ENCODE results near the gene LRRC53. TPM values are rescaled to one million over a fixed set of nuclear protein-coding genes. Genes with fewer than 3 reads are reported as not detected.

LRRC53 gene
- total and polyA plus RNA-seq, 5 donors = not detected

- intact Hi-C loops (cut with DNase I) = no loop called here
These were observed 82.0 kb downstream of the LRRC53 start for GRCh38 chr1:74430342-74430934.

GRCh38 chr1:74429580-74429979 is 82.8 kb downstream of the LRRC53 start:
- no peak for DNase-seq
- intact Hi-C loops (cut with DNase I) = no loop called here
- Histone ChIP-seq H3K4me3 (ENCODE audit: low read length) (no peak overlapping the region), H3K4me1 (ENCODE audit: control insufficient read depth, insufficient read depth, low read length) (peaks cover 4% of the 10 kb centered on the region), H3K9me3 (ENCODE audit: control insufficient read depth, low read length) (no peaks in the 10 kb centered on the region), H3K27me3 (ENCODE audit: control insufficient read depth, insufficient read depth) (no peaks in the 10 kb centered on the region), H3K27ac (ENCODE audit: low read length) (no peak overlapping the region)
- ATAC-seq = no peak
- 72% methylated on average over 3 of the region's 3 CpGs for WGBS

More at GRCh38 chr1:74430342-74430934, 82.0 kb downstream of the LRRC53 start:
- Histone ChIP-seq H3K27ac (ENCODE audit: low read length) (no peak overlapping the region), H3K4me1 (ENCODE audit: control insufficient read depth, insufficient read depth, low read length) (peaks cover 4% of the 10 kb centered on the region), H3K27me3 (ENCODE audit: control insufficient read depth, insufficient read depth) (no peaks in the 10 kb centered on the region), H3K9me3 (ENCODE audit: control insufficient read depth, low read length) (no peaks in the 10 kb centered on the region), H3K4me3 (ENCODE audit: low read length) (no peak overlapping the region)
- ATAC-seq (no peak), DNase-seq (no peak)
- WGBS = 46% methylated on average over 4 of the region's 4 CpGs

- no peak for DNase-seq
- Histone ChIP-seq H3K4me3 (ENCODE audit: low read length) (no peak overlapping the region), H3K27ac (ENCODE audit: low read length) (no peak overlapping the region), H3K9me3 (ENCODE audit: control insufficient read depth, low read length) (no peaks in the 10 kb centered on the region), H3K4me1 (ENCODE audit: control insufficient read depth, insufficient read depth, low read length) (peaks cover 4% of the 10 kb centered on the region), H3K27me3 (ENCODE audit: control insufficient read depth, insufficient read depth) (no peaks in the 10 kb centered on the region)
- ATAC-seq = no peak
- WGBS = 74% methylated on average over 1 of the region's 1 CpG
- intact Hi-C loops (cut with DNase I) = no loop called here
These were observed 84.7 kb downstream of the LRRC53 start for GRCh38 chr1:74427681-74428080.

- ATAC-seq (peak in 1 of 2 donors; percentile 22), DNase-seq (no peak)
- H3K4me3 ChIP-seq (ENCODE audit: low read length) = no peak overlapping the region
- H3K27ac ChIP-seq (ENCODE audit: low read length) = peak overlapping the region; percentile 75
- H3K27me3 ChIP-seq (ENCODE audit: control insufficient read depth, insufficient read depth) = no peaks in the 10 kb centered on the region
- WGBS = 35% methylated on average over 7 of the region's 7 CpGs
- H3K4me1 ChIP-seq (ENCODE audit: control insufficient read depth, insufficient read depth, low read length) = peaks cover 5% of the 10 kb centered on the region
- intact Hi-C loops (cut with DNase I) = no loop called here
- no peaks in the 10 kb centered on the region for H3K9me3 ChIP-seq (ENCODE audit: control insufficient read depth, low read length)
These were observed 86.0 kb downstream of the LRRC53 start for GRCh38 chr1:74426208-74426937.

- peaks cover 5% of the 10 kb centered on the region for H3K4me1 ChIP-seq (ENCODE audit: control insufficient read depth, insufficient read depth, low read length)
- ATAC-seq (peak; percentile 33 to 71), DNase-seq (no peak)
- no peaks in the 10 kb centered on the region for H3K9me3 ChIP-seq (ENCODE audit: control insufficient read depth, low read length)
- H3K27me3 ChIP-seq (ENCODE audit: control insufficient read depth, insufficient read depth) = no peaks in the 10 kb centered on the region
- intact Hi-C loops (cut with DNase I) = no loop called here
- 59% methylated on average over 6 of the region's 6 CpGs for WGBS
- H3K4me3 ChIP-seq (ENCODE audit: low read length) = no peak overlapping the region
- no peak overlapping the region for H3K27ac ChIP-seq (ENCODE audit: low read length)
These were observed 86.7 kb downstream of the LRRC53 start for GRCh38 chr1:74425676-74426075.

GRCh38 chr1:74423471-74423870 is 88.9 kb downstream of the LRRC53 start:
- no peak overlapping the region for H3K27ac ChIP-seq (ENCODE audit: low read length)
- no peaks in the 10 kb centered on the region for H3K27me3 ChIP-seq (ENCODE audit: control insufficient read depth, insufficient read depth)
- H3K9me3 ChIP-seq (ENCODE audit: control insufficient read depth, low read length) = no peaks in the 10 kb centered on the region
- 88% methylated on average over 2 of the region's 2 CpGs for WGBS
- peaks cover 5% of the 10 kb centered on the region for H3K4me1 ChIP-seq (ENCODE audit: control insufficient read depth, insufficient read depth, low read length)
- no peak overlapping the region for H3K4me3 ChIP-seq (ENCODE audit: low read length)
- no peak for DNase-seq
- intact Hi-C loops (cut with DNase I) = no loop called here
- no peak for ATAC-seq

- 64% methylated on average over 4 of the region's 4 CpGs for WGBS
- DNase-seq (no peak), ATAC-seq (no peak)
- intact Hi-C loops (cut with DNase I) = no loop called here
- Histone ChIP-seq H3K4me3 (ENCODE audit: low read length) (no peak overlapping the region), H3K9me3 (ENCODE audit: control insufficient read depth, low read length) (no peaks in the 10 kb centered on the region), H3K27ac (ENCODE audit: low read length) (no peak overlapping the region), H3K4me1 (ENCODE audit: control insufficient read depth, insufficient read depth, low read length) (peaks cover 5% of the 10 kb centered on the region), H3K27me3 (ENCODE audit: control insufficient read depth, insufficient read depth) (no peaks in the 10 kb centered on the region)
These were observed 89.8 kb downstream of the LRRC53 start for GRCh38 chr1:74422421-74423292.

- DNase-seq (no peak), ATAC-seq (no peak)
- Histone ChIP-seq H3K27ac (ENCODE audit: low read length) (peak overlapping the region; percentile 37), H3K4me1 (ENCODE audit: control insufficient read depth, insufficient read depth, low read length) (peaks cover 1% of the 10 kb centered on the region), H3K4me3 (ENCODE audit: low read length) (no peak overlapping the region), H3K27me3 (ENCODE audit: control insufficient read depth, insufficient read depth) (no peaks in the 10 kb centered on the region), H3K9me3 (ENCODE audit: control insufficient read depth, low read length) (no peaks in the 10 kb centered on the region)
- intact Hi-C loops (cut with DNase I) = no loop called here
- 34% methylated on average over 2 of the region's 2 CpGs for WGBS
These were observed 91.9 kb downstream of the LRRC53 start for GRCh38 chr1:74420467-74420866.

Other genes with a start within 250 kb of the LRRC53 start
- gene ERICH3, start 161.2 kb upstream of the LRRC53 start, total RNA-seq = not detected
- 0.07 TPM for gene ERICH3, start 161.2 kb upstream of the LRRC53 start, polyA plus RNA-seq
- gene CRYZ, start 220.4 kb upstream of the LRRC53 start, total RNA-seq = 10 to 100 TPM; 26.6 to 51.1 (median 40.0) TPM
- 22.2 TPM for gene CRYZ, start 220.4 kb upstream of the LRRC53 start, polyA plus RNA-seq
- gene TYW3, start 220.5 kb upstream of the LRRC53 start, total RNA-seq = 10 to 100 TPM; 22.3 to 25.1 (median 24.0) TPM
- gene TYW3, start 220.5 kb upstream of the LRRC53 start, polyA plus RNA-seq = 18.7 TPM

All from right cardiac atrium (tissue), 5 donors.